Pulmonary artery endothelial cell (primary cell): ENCODE results near the gene IGFL1. TPM values are rescaled to one million over a fixed set of nuclear protein-coding genes. Genes with fewer than 3 reads are reported as not detected.
A peak's percentile ranks its signal among the peaks of the same experiment; 100 is the strongest.
"Not testable (repeated sequence)": the region's sequence is repeated elsewhere in the genome, so short reads cannot be mapped to it uniquely, and the experiment has no call there.

ENCODE experiments used
- DNase-seq: peaks from one replicate; pipeline ENCODE4 v3.0.0-alpha.2; 2011; ENCODE audit warnings: low read depth, low spot score
- total RNA-seq: library from RNA; depleted of rRNA; stranded (reverse); fragments of >200 nt; gene quantifications from 2 replicates; pipeline ENCODE4 v1.2.3, GENCODE V29; 2014

The IGFL1 gene
- total RNA-seq, 1 donor from 2014 or later = not detected

DNA sequence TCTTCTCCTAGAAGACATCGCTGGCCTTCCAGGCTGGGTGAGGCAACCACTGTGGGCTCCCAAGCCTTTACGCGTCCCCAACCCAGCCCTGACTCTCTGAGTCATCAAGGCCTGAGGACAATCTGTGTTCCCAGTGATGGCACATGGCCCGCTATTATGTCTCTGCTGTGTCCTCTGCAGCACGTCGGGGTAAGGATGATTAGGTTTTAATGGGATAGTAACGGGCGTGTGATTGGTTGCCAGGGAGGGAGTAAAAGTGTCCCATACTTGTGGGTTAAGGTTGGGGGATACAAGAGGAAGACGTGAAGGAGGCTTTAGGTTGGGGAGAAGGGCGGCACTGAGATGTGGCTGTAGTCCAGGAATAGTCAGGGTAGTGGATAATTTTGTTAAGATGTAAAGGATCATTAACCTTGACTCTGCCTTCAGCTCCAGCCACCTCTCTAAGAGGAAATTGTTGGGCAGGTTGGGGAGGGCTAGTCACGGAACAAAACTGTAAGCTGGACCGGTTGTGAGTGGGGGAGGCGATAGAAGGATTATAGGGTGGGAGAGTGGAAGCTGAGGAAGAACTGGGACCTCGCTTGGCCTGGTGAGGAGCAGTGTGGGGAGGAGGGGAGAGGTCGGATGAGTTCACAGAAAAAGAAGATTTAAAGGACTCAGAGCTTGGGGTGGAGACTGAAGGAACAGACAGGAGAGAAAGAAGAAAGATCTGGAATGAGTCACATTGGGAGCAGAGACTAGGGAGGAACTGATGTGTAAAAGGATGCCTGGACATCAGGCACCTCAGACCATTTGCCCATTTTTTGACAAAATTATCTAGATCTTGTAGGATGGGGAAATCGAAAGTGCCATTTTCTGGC, 27.9 kb upstream of the IGFL1 start:
- no peak for DNase-seq

DNA sequence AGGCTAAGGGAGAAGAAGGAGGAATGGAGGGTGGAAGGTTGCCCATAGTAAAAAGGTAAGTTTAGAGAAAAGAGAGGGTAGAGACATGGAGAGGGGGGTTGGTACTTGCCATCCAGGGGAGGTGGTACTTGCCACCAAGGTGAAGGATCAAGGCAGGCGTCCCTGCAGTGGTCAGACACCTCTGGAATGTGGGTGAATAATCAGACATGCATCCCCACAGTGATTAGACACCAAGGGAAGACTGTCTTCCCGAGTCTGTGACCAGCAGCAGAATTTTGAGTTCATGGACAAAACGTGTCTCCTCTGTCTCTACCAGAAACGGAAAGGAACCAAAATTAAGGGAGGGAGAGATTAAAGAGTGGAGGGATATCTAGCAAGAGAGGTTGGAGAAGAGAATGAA, 27.1 kb upstream of the IGFL1 start:
- no peak for DNase-seq

DNA sequence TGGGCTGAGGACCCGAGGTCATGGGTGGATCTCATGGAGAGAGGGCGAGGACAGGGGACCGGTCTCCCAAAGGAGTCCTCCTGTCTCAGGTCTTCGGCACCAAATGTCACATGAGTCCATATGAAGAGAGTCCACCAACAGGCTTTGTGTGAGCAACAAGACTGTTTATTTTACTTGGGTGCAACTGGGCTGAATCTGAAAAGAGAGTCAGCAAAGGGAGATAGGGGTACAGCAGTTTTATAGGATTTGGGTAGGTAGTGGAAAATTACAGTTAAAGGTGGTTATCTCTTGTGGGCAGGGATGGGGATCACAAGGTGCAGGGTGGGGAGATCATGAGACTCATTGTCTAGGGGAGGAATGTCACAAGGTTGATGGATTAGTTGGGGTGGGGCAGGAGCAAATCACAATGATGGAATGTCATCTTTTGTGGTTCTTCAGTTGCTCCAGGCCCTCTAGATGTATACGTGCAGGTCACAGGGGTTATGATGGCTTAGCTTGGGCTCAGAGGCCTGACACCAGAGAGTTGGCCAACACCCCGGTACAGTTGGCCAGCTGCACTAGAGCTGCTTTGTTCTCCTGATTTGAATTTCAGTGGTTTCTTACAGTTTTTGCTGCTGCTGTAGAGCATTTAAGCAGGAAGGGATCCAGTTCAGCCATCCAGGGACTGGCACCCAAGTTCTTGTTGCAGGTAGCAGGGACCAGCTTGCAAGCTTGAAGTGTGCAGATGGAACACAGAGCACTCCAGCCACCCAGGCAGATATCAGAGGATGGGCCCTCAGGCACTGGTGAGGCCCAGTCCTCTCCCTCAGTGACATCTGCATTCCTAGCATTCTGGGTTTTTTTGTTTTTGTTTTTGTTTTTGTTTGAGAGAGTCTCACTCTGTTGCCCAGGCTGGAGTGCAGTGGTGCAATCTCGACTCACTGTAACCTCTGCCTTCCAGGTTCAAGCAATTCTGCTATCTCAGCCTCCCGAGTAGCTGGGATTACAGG, 26.4 kb upstream of the IGFL1 start:
- DNase-seq = no peak

DNA sequence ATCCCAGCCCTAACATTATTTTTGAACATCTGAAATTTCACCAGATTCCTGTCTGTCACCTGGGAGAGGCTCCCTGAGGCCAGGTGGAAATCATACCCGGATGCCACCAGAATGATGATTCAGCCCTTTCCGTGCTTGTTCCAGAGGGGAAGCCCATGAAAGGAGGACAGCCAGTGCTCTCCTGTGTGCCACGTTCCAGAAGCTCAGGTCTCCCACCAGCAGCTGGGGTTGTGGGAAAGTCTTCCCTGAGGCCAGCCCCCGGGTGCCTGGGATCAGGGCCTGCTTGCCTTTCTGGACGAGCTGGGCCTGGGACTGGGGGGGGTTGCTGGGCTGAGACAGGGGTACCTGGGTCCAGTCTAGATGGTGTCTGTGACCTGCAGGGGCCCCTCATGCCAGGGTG, 25.5 kb upstream of the IGFL1 start:
- no peak for DNase-seq

DNA sequence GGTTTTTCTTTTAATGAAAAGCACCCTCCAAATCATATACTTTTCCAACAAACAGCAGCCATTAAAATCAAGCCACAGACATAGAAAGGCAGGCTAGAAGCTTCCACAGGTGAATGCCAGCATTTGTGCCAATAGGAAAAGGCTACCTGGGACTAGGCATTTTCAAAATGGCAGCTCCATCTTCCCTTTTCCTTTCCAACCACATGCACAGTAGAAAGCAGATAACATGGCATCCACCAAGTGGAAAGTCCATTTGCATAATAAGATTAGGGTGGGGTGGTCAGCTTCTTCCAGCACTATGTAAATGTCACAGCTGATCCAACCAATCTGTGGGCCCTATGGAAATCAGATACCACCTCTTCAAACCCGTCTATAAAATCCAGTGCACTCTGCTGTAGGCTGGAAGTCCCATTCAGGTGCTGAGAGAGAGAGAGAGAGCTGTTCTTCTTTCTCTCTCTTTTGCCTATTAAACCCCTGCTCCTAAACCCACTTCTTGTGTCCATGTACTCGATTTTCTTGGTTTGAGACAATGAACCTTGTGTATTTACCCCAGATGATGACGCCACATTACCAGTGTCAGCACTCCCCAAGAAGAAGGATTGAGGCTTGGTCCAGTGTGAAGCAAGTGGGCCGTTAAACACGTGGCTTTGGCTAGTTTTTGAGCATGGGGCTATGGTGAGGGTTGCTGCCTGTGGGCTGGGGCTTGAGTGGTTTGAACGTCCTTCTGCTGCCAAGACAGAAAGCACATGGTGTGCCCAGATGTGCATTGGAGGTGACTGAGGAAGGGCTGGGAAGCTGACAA, 24.2 kb upstream of the IGFL1 start:
- DNase-seq = no peak

DNA sequence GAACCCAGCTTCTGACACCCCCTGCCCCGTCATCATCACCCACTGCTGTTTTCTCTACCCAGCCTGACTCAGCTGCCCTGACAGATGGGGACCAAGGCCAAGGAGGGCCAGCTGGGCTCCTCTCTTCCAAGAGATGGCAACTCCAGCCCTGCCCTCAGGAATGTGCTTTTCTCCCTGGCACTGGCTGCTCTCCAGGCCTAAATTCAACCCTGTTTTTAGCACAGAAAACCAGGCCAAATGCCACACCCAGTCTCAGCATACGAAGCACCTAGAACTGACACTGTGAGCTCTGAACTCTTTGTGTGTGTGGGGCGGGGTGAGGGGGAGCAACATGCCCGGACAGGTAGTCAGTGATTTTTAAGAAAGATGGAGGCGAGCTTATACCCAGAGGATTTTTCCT, 23.4 kb upstream of the IGFL1 start:
- no peak for DNase-seq

DNA sequence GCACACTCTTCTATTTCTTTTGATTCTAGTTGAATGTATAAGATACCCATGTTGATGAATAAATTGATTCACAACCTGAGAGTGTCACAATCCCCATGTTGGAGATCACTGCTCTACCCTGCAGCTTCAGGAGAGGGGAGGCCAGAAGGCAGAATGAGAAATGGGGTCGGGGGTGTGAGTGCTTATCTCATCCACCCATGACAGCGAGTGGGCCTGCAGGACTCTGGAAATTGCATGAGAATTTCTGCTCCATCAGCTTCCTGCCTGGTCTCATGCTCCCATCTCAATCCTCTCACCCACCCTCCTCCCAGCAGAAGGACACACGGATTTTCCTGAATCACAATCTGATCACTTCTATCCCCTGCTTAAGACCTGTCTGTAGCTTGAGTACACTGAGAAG, 22.9 kb upstream of the IGFL1 start:
- no peak for DNase-seq

DNA sequence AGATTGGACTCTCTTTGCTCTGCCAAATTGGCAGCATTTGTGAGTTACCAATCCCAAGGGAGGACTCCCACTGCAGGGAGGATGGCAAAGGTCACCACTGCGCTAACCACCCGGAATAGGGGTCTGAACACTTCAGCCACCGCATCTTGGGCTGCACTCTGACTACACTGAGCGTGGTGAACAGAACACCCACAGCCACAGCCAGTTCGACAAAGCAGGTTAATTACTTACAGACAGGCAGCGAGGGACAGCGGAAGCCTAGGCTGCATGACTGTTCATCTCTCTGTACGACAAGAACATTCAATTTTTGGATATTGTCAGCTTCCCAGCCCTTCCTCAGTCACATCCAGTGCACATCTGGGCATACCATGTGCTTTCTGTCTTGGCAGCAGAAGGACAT, 21.7 kb upstream of the IGFL1 start:
- not testable (repeated sequence) for DNase-seq

DNA sequence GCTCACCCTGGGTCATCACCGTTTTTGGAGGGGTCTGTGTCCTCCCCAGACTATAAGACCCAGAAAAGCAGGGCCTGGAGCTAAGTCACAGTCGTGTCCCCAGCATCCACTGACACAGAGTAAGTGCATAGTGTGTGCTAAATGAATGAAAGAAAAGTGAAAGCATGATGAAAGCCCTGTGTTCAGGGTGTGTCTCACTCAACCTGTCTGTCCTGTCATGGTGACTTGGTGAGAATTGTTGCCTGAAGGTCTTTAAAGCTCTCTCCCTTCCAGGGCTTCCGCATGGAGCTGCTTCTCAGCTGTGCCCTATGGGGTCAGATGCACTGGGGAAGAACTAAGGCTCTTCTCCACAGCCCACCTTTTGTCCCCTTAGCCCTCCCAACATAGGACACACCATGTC, 20.5 kb upstream of the IGFL1 start:
- no peak for DNase-seq

DNA sequence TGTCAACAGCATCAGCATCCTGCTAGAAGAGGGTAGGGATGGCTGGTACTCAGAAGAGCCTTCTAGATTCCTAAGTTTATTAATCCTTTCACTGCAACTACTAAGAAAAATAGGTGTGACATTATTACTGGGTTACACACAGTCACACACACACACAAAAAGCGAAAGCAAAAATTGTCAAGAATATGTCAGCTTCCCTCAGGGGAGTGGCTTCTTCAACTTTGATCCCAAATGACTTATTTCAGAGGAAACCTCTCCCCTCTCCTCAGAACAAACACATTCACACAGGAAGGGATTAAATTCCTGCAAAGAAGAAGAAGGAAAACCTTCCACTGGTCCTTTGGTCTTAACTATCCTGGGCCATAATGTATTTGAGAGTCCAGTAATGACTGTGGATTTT, 20.1 kb upstream of the IGFL1 start:
- DNase-seq = no peak

DNA sequence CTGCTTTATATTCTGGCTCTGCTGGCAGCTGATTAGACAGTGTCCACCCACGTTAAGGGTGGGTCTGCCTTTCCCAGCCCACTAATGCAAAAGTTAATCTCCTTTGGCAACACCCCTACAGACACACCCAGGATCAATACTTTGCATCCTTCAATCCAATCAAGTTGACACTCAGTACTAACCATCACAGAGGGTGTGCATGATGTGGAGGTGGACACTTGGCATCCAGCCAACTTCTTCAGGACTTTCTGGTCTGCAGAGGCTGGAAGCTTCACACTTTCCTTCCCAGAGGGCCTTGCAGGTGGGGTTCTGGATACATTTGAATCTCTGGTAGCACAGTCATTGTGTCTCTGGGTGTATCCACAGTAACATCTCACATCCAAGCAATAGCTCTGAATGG, 18.9 kb upstream of the IGFL1 start:
- DNase-seq = no peak

DNA sequence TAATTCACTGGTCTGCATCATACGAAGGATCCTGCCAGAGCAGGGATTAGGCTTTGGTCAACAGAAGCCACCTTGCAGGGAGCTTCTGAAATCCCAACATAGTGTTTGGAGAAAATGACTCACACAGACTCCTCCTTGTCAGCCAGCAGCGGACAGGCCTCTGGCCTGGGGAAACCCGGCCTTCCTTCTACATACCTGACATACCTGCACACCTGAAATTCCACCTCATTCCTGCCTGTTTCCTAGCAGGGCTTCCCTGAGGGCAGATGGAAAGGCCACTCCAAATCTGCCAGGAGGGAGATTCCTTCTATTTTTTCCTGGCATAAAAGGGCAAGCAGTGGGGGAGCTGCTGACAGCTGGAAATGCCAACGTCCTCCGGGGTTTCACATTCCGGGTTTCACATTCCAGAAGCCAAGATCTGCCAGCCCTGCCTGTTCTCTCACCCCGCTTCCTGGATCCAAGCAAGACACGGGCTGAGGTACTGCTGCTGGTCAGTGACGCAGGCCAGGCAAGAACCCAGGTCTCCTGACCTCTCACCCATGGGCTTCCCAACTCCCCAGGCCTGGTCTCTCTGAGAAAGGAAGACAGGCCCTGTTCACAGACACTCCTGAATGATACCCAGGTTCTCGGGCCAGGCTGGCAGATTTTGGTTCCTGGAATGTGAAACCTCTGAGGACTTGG, 18.2 kb upstream of the IGFL1 start:
- DNase-seq = peak; percentile 63

DNA sequence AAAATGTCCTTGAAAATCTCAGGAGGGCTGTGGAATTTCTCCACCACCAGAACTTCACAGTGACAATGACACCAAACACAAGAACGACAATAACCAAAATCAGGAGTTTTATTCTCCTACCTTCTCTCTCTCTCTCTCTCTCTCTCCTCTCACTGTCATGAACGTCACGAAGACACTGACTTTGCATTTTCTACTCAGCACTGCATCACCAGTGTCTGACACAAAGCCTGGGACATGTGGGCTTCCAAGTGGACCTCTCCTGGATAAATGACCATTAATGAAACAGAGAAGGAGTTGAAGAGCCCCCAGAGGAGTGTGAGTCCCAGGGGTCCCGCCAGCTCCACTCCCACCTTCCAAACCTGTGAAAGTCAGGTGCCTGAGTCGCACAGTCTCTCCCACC, 16.9 kb upstream of the IGFL1 start:
- not testable (repeated sequence) for DNase-seq

DNA sequence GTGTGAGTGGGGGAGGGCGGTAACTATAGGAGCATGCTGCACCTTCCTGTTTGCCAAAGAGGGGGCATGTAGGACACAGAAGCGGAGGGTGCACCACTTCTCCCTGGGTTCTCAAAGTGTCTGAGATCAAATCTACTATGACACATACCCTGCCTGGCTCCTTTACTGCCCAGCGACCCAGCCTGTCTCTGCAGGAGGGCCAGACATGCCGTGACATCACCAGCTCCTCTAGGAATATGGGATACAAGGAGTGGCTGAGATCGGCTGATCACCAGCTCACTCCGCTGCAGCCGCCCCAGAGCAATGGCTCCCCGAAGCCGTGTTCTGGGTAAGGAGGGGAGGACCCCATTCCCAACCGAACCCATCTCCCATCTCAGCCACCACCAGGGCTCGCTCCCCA, 16.4 kb upstream of the IGFL1 start:
- no peak for DNase-seq

DNA sequence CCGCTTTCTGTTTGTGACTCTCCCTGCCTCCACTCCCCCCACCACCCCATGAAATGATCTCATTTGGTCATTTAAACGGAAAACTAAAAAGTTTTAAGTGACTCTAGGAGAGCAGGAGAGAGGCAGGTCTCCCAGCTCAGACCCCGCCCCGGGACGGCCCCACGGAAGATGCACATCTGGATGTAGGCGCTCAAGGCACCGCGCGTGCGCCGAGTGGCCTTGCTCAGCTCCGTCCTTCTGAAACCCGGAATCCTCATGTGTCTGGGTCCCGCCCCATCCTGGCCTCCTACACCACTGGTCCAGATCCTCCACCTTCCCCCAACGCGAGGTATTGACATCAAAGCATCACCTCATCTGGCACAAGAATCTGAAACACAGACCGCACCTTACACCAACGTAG, 15.7 kb upstream of the IGFL1 start:
- no peak for DNase-seq

DNA sequence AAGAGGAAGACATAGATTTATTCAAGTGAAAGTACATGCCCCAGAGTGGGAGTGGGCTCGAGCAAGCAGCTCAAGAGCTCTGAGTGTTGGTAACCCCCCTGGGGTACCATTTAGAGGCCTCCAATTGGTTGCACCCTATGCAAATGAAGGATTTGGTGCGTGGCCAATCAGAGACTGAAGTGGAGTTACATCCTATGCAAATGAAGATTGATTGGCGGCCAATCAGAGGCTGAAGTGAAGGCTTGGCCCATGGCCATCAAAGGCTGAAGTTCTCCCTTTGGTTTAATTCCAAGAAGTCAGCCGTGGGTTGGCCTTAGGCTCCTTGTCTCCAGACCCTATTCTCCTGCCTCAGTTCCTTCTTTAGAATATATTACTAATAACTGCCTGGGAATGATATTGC, 12.9 kb upstream of the IGFL1 start:
- DNase-seq = no peak

DNA sequence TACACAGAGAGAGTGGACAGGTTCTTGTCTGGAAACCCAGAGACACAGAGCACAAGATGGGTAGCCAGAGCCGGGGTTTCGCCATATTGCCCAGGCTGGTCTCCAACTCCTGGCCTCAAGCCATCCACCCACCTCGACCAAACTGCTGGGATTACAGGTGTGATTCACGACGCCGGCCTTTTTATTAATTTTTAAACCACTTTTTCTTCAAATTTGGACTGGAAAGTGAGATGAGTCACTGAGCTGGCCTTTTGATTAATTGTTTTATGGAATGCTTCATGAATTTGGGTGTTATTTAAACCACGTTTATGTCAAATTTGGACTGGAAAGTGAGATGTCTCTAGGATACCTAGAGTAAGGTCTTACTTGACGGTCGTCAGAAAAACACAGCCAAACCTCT, 12.1 kb upstream of the IGFL1 start:
- DNase-seq = no peak

DNA sequence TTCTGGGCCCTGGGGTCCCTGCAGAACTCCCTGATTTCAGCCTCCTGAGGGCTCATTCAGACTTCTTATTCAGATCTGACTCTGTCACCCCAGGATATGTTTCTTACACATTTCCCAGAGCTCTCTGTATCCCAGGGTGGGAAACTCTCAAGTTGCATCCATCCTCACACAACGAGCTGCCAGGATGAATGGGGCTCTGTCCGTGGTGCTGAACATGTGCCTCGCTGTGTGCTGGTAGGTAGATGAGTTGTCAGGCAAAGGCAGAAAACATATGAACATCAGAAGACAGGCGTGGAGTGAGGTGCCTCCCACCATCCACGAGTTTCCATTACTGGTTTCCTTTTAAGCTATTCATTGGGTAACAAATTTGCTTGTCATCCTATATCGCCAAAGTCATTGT, 11.4 kb upstream of the IGFL1 start:
- DNase-seq = no peak

DNA sequence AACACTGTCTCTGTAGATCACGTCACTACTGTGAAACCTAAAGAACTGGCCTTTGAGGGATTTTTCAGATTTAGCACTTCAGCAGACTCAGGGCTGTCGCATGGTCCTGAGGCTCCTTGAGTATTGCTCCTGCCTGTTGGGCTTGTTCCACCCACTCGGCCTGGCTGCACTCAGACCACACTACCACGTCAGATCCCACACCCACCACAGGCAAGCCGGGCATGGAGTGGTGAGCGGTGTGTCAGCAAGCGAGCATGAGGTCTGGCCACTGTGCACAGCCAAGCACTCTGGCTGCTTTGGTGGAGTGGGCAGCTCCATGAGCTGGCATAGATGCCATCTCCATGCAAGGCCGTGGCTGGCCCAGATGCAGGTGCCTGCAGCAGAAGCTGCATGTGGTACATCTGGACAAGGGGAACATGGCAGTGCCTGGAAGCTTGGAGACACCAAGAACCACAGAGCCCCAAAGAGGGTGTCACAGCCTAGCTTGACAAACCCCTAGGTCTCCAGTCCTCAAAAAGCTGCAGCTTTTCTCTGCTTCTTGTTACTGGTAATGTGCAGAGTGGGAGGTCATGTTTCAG, 9.4 kb upstream of the IGFL1 start:
- no peak for DNase-seq

DNA sequence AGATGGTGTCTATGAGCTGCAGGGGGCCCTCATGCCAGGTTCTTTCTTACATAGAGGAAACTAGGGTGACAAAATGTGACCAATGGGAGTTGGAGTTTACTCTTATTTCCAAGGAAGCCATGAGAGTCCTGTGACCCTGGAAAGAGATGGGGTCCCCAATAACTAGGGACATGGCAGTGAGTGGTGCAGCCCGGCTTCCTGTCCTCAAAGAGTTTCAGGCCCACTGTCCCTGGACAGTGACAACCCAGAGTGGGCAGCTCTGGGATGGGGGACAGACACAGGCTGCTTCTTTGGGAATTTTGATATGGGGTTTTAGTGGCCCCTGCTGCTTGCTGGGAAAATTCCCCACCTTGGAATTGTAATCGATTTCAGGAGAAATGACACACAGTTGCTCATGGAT, 8.4 kb upstream of the IGFL1 start:
- no peak for DNase-seq
